Neutrophil (primary cell): ENCODE results near the gene EMC9.

Source experiments
- H3K27ac ChIP-seq: fragments of 200-600 bp; sonication (generic); 2 replicates; pipeline ENCODE4 v1.5.1; 2016; ENCODE audit warnings: mild to moderate bottlenecking, moderate library complexity
- H3K27me3 ChIP-seq: fragments of 200-600 bp; sonication (generic); 2 replicates; pipeline ENCODE4 v1.6.0; 2016; ENCODE audit warnings: mild to moderate bottlenecking
- H3K36me3 ChIP-seq: fragments of 200-600 bp; sonication (generic); 2 replicates; pipeline ENCODE4 v1.5.1; 2017
- H3K4me1 ChIP-seq, 2 experiments: fragments of 200-600 bp in 1 of 2; sonication (generic) in 1 of 2; 1 replicate in 1 of 2; 2 replicates in 1 of 2; pipeline versions ENCODE4 v1.5.1 to v1.6.1; 2013 to 2016; ENCODE audit warnings: low read depth in 1 of 2, low read length in 1 of 2, mild to moderate bottlenecking in 1 of 2, moderate library complexity in 1 of 2; ENCODE audit not compliant: control insufficient read depth in 1 of 2, insufficient read depth in 1 of 2
- H3K4me3 ChIP-seq, 2 experiments: fragments of 200-600 bp in 1 of 2; sonication (generic) in 1 of 2; 1 replicate in 1 of 2; 2 replicates in 1 of 2; pipeline ENCODE4 v1.5.1; 2013 to 2016; ENCODE audit warnings: low read depth in 1 of 2, low read length in 1 of 2, mild to moderate bottlenecking in 1 of 2, moderate library complexity in 1 of 2
- H3K9me3 ChIP-seq: fragments of 200-600 bp; sonication (generic); 2 replicates; pipeline ENCODE4 v1.5.1; 2016
- CTCF ChIP-seq: fragments of 200-600 bp; sonication (generic); IDR thresholded peaks from 2 replicates; pipeline ENCODE4 v1.5.1; 2016; ENCODE audit warnings: antibody characterized with exemption

The EMC9 gene

GRCh38 chr14:24130717-24131548 lies 10.5 kb downstream of the EMC9 start:
- TF ChIP-seq CTCF: no peak
- Histone ChIP-seq H3K9me3 (no peaks in the 10 kb centered on the region), H3K4me1 (peaks cover 7 to 8% of the 10 kb centered on the region in 2 experiments), H3K36me3 (peaks cover 16% of the 10 kb centered on the region), H3K27me3 (no peaks in the 10 kb centered on the region), H3K27ac (no peak overlapping the region), H3K4me3 (no peak overlapping the region)

GRCh38 chr14:24130380-24130716 lies 11.0 kb downstream of the EMC9 start, which contains the start of gene FITM1:
FITM1 (plus strand) TSS chr14:24130659; CDS start chr14:24131564, 905 bp downstream.
- TF ChIP-seq CTCF: no peak
- Histone ChIP-seq H3K9me3 (no peaks in the 10 kb centered on the region), H3K27me3 (no peaks in the 10 kb centered on the region), H3K4me3 (no peak within 1 kb of the TSS), H3K4me1 (peaks cover 3% of the 10 kb centered on the region in 2 experiments), H3K36me3 (peaks cover 22% of the 10 kb centered on the region), H3K27ac (no peak within 1 kb of the TSS)

- no peak overlapping the region for H3K27ac ChIP-seq
- no peak for TF ChIP-seq CTCF
- peaks cover 30% of the 10 kb centered on the region for H3K36me3 ChIP-seq
- H3K4me1 ChIP-seq: no peaks in the 10 kb centered on the region
- no peaks in the 10 kb centered on the region for H3K9me3 ChIP-seq
- H3K27me3 ChIP-seq: no peaks in the 10 kb centered on the region
- no peak overlapping the region for H3K4me3 ChIP-seq
Observed at GRCh38 chr14:24129410-24129998, 11.9 kb downstream of the EMC9 start.

GRCh38 chr14:24127673-24128072 lies 13.7 kb downstream of the EMC9 start:
- H3K9me3 ChIP-seq: no peaks in the 10 kb centered on the region
- TF ChIP-seq CTCF: no peak
- no peak overlapping the region for H3K27ac ChIP-seq
- peaks cover 49% of the 10 kb centered on the region for H3K36me3 ChIP-seq
- H3K4me3 ChIP-seq: no peak overlapping the region
- no peaks in the 10 kb centered on the region for H3K4me1 ChIP-seq
- H3K27me3 ChIP-seq: no peaks in the 10 kb centered on the region

- H3K4me1 ChIP-seq: no peaks in the 10 kb centered on the region
- H3K27ac ChIP-seq: no peak overlapping the region
- no peak overlapping the region for H3K4me3 ChIP-seq
- no peaks in the 10 kb centered on the region for H3K9me3 ChIP-seq
- no peaks in the 10 kb centered on the region for H3K27me3 ChIP-seq
- no peak for TF ChIP-seq CTCF
- peaks cover 49% of the 10 kb centered on the region for H3K36me3 ChIP-seq
Observed at GRCh38 chr14:24126939-24127338, 14.5 kb downstream of the EMC9 start.
